DMS153 (cell line): ENCODE data around the gene DENND5B.
A peak's percentile ranks its signal among the peaks of the same experiment; 100 is the strongest.
"Not testable (repeated sequence)": the region's sequence is repeated elsewhere in the genome, so short reads cannot be mapped to it uniquely, and the experiment has no call there.

ENCODE experiments used
- DNase-seq: peaks from one replicate; lab custom pipeline; 2025; lab: John Stamatoyannopoulos, UW

Gene DENND5B

GRCh38 chr12:31590642-31591379 is at the start of gene DENND5B:
DENND5B (minus strand) TSS chr12:31591136; CDS start chr12:31590832, 304 bp downstream.
- peak; percentile 7 for DNase-seq

- DNase-seq = no peak
These were observed 43.7 kb upstream of the DENND5B start for GRCh38 chr12:31634620-31635019.

GRCh38 chr12:31633464-31633863 is 42.5 kb upstream of the DENND5B start:
- no peak for DNase-seq

GRCh38 chr12:31631809-31632208 is 40.9 kb upstream of the DENND5B start:
- no peak for DNase-seq

GRCh38 chr12:31631023-31631724 is 40.2 kb upstream of the DENND5B start:
- no peak for DNase-seq

- DNase-seq = no peak
These were observed 39.1 kb upstream of the DENND5B start for GRCh38 chr12:31629756-31630732.

- no peak for DNase-seq
These were observed 36.6 kb upstream of the DENND5B start for GRCh38 chr12:31627456-31628054.

- no peak for DNase-seq
These were observed 35.5 kb upstream of the DENND5B start for GRCh38 chr12:31626270-31626995.

- no peak for DNase-seq
These were observed 31.1 kb upstream of the DENND5B start for GRCh38 chr12:31622038-31622437.

GRCh38 chr12:31620311-31620710 is 29.4 kb upstream of the DENND5B start:
- DNase-seq = no peak

- no peak for DNase-seq
These were observed 27.5 kb upstream of the DENND5B start for GRCh38 chr12:31618228-31619025.

GRCh38 chr12:31612819-31613218 is 21.9 kb upstream of the DENND5B start:
- no peak for DNase-seq

GRCh38 chr12:31608299-31608698 is 17.4 kb upstream of the DENND5B start:
- not testable (repeated sequence) for DNase-seq

- no peak for DNase-seq
These were observed 14.6 kb upstream of the DENND5B start for GRCh38 chr12:31605531-31605930.

- no peak for DNase-seq
These were observed 12.6 kb upstream of the DENND5B start for GRCh38 chr12:31603546-31604009.

- DNase-seq = no peak
These were observed 9.8 kb upstream of the DENND5B start for GRCh38 chr12:31600750-31601149.

- DNase-seq = no peak
These were observed 9.3 kb upstream of the DENND5B start for GRCh38 chr12:31600252-31600651.

GRCh38 chr12:31599053-31599452 is 8.1 kb upstream of the DENND5B start:
- no peak for DNase-seq

- DNase-seq = no peak
These were observed 6.1 kb upstream of the DENND5B start for GRCh38 chr12:31597066-31597465.

GRCh38 chr12:31594681-31595080 is 3.7 kb upstream of the DENND5B start:
- no peak for DNase-seq
